Parathyroid adenoma (tissue), 2 donors: ENCODE measurements around the gene PCBP3.

Experiments used
- H2AFZ ChIP-seq: fragments of 300-600 bp; sonication (generic); one replicate; pipeline ENCODE4 v1.7.0; 2017; ENCODE audit warnings: antibody characterized with exemption, mild to moderate bottlenecking
- H3K27ac ChIP-seq: fragments of 300-600 bp; sonication (generic); one replicate; pipeline ENCODE4 v1.7.0; 2017
- H3K27me3 ChIP-seq: fragments of 300-600 bp; sonication (generic); one replicate; pipeline ENCODE4 v1.7.0; 2017; ENCODE audit warnings: low read length; ENCODE audit not compliant: control insufficient read depth, insufficient read depth
- H3K36me3 ChIP-seq: fragments of 300-600 bp; sonication (generic); one replicate; pipeline ENCODE4 v1.7.0; 2017; ENCODE audit warnings: low read length; ENCODE audit not compliant: control insufficient read depth, insufficient read depth
- H3K4me1 ChIP-seq: fragments of 300-600 bp; sonication (generic); one replicate; pipeline ENCODE4 v1.7.0; 2017; ENCODE audit warnings: control low read depth
- H3K4me2 ChIP-seq: fragments of 300-600 bp; sonication (generic); one replicate; pipeline ENCODE4 v1.7.0; 2017; ENCODE audit warnings: low read length
- H3K4me3 ChIP-seq: fragments of 300-600 bp; sonication (generic); one replicate; pipeline ENCODE4 v1.7.0; 2017; ENCODE audit warnings: low read depth, low read length
- H3K79me2 ChIP-seq: fragments of 300-600 bp; sonication (generic); one replicate; pipeline ENCODE4 v1.7.0; 2017; ENCODE audit warnings: control low read depth
- H3K9ac ChIP-seq: fragments of 300-600 bp; sonication (generic); one replicate; pipeline ENCODE4 v1.7.0; 2017; ENCODE audit warnings: mild to moderate bottlenecking
- H3K9me3 ChIP-seq: fragments of 300-600 bp; sonication (generic); one replicate; pipeline ENCODE4 v1.7.0; 2017; ENCODE audit warnings: low read length; ENCODE audit not compliant: control insufficient read depth
- TF ChIP-seq, protein P1 (sequence below): fragments of 300-600 bp; sonication (generic); IDR thresholded peaks from one replicate; pipeline ENCODE4 v1.7.0; 2017; ENCODE audit warnings: antibody characterized with exemption, mild to moderate bottlenecking
- donor health status: primary hyperparathyroidism.

PCBP3 gene

GRCh38 chr21:45768011-45768739, 124.7 kb downstream of the PCBP3 start:
- no peaks in the 10 kb centered on the region for H3K4me1 ChIP-seq
- H3K79me2 ChIP-seq = no peaks in the 10 kb centered on the region
- H3K4me3 ChIP-seq = no peak overlapping the region
- H3K4me2 ChIP-seq = no peak overlapping the region
- no peak overlapping the region for H2AFZ ChIP-seq
- H3K27me3 ChIP-seq = no peaks in the 10 kb centered on the region
- H3K9ac ChIP-seq = no peak overlapping the region
- TF ChIP-seq, protein P1, sequence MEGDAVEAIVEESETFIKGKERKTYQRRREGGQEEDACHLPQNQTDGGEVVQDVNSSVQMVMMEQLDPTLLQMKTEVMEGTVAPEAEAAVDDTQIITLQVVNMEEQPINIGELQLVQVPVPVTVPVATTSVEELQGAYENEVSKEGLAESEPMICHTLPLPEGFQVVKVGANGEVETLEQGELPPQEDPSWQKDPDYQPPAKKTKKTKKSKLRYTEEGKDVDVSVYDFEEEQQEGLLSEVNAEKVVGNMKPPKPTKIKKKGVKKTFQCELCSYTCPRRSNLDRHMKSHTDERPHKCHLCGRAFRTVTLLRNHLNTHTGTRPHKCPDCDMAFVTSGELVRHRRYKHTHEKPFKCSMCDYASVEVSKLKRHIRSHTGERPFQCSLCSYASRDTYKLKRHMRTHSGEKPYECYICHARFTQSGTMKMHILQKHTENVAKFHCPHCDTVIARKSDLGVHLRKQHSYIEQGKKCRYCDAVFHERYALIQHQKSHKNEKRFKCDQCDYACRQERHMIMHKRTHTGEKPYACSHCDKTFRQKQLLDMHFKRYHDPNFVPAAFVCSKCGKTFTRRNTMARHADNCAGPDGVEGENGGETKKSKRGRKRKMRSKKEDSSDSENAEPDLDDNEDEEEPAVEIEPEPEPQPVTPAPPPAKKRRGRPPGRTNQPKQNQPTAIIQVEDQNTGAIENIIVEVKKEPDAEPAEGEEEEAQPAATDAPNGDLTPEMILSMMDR = no peak
- no peaks in the 10 kb centered on the region for H3K9me3 ChIP-seq
- no peak overlapping the region for H3K27ac ChIP-seq
- H3K36me3 ChIP-seq = no peaks in the 10 kb centered on the region

- TF ChIP-seq, protein P1 = no peak
- H3K27ac ChIP-seq = no peak overlapping the region
- no peak overlapping the region for H2AFZ ChIP-seq
Measured at GRCh38 chr21:45768740-45769048, 125.2 kb downstream of the PCBP3 start.

GRCh38 chr21:45769294-45769693, 125.8 kb downstream of the PCBP3 start:
- no peaks in the 10 kb centered on the region for H3K79me2 ChIP-seq
- H2AFZ ChIP-seq = no peak overlapping the region
- no peak overlapping the region for H3K27ac ChIP-seq
- TF ChIP-seq, protein P1 = no peak
- no peaks in the 10 kb centered on the region for H3K36me3 ChIP-seq
- H3K4me2 ChIP-seq = no peak overlapping the region
- H3K4me3 ChIP-seq = no peak overlapping the region
- H3K27me3 ChIP-seq = no peaks in the 10 kb centered on the region
- H3K9ac ChIP-seq = no peak overlapping the region
- H3K9me3 ChIP-seq = no peaks in the 10 kb centered on the region
- H3K4me1 ChIP-seq = no peaks in the 10 kb centered on the region

More at GRCh38 chr21:45768740-45769048, 125.2 kb downstream of the PCBP3 start:
- no peaks in the 10 kb centered on the region for H3K27me3 ChIP-seq
- no peak overlapping the region for H3K4me3 ChIP-seq
- H3K4me2 ChIP-seq = no peak overlapping the region
- H3K9me3 ChIP-seq = no peaks in the 10 kb centered on the region
- no peaks in the 10 kb centered on the region for H3K36me3 ChIP-seq
- no peaks in the 10 kb centered on the region for H3K4me1 ChIP-seq
- no peak overlapping the region for H3K9ac ChIP-seq
- H3K79me2 ChIP-seq = no peaks in the 10 kb centered on the region

GRCh38 chr21:45769896-45770295, 126.4 kb downstream of the PCBP3 start:
- Histone ChIP-seq H3K4me2 (no peak overlapping the region), H3K4me3 (no peak overlapping the region), H2AFZ (no peak overlapping the region), H3K27me3 (no peaks in the 10 kb centered on the region), H3K27ac (no peak overlapping the region), H3K9me3 (no peaks in the 10 kb centered on the region), H3K4me1 (no peaks in the 10 kb centered on the region), H3K9ac (no peak overlapping the region), H3K36me3 (no peaks in the 10 kb centered on the region), H3K79me2 (no peaks in the 10 kb centered on the region)
- TF ChIP-seq, protein P1 = no peak

- no peaks in the 10 kb centered on the region for H3K27me3 ChIP-seq
- no peaks in the 10 kb centered on the region for H3K79me2 ChIP-seq
- no peak overlapping the region for H3K4me2 ChIP-seq
- H3K4me1 ChIP-seq = no peaks in the 10 kb centered on the region
- TF ChIP-seq, protein P1 = no peak
- H3K4me3 ChIP-seq = no peak overlapping the region
- H3K9me3 ChIP-seq = no peaks in the 10 kb centered on the region
- no peaks in the 10 kb centered on the region for H3K36me3 ChIP-seq
- no peak overlapping the region for H3K9ac ChIP-seq
- no peak overlapping the region for H3K27ac ChIP-seq
- no peak overlapping the region for H2AFZ ChIP-seq
Measured at GRCh38 chr21:45772180-45772579, 128.7 kb downstream of the PCBP3 start.
